HFFc6 (cell line): ENCODE results near the gene LARGE1. TPM values are rescaled to one million over a fixed set of nuclear protein-coding genes. Genes with fewer than 3 reads are reported as not detected.

Experiments
- DNase-seq: peaks from one replicate; pipeline ENCODE4 v3.0.0-alpha.2; 2018
- H3K27ac Mint-ChIP-seq: 2 replicates; pipeline ENCODE4 v1.8.0; 2020; ENCODE audit warnings: mild to moderate bottlenecking, mixed read lengths
- H3K27me3 Mint-ChIP-seq: 2 replicates; pipeline ENCODE4 v1.8.0; 2021; ENCODE audit warnings: mild to moderate bottlenecking, moderate library complexity, mixed read lengths; ENCODE audit not compliant: insufficient read depth
- H3K36me3 Mint-ChIP-seq: 2 replicates; pipeline ENCODE4 v1.8.0; 2021; ENCODE audit warnings: low read depth, mixed read lengths
- H3K4me1 Mint-ChIP-seq: 2 replicates; pipeline ENCODE4 v1.8.0; 2020; ENCODE audit warnings: low read depth, mixed read lengths
- H3K4me3 Mint-ChIP-seq: 2 replicates; pipeline ENCODE4 v1.8.0; 2020; ENCODE audit warnings: mild to moderate bottlenecking, moderate library complexity, mixed read lengths
- H3K9me3 Mint-ChIP-seq: 2 replicates; pipeline ENCODE4 v1.8.0; 2020; ENCODE audit warnings: mild to moderate bottlenecking, mixed read lengths
- CTCF ChIP-seq: fragments of 200-600 bp; sonication (generic); IDR thresholded peaks from 2 replicates; pipeline ENCODE4 v1.5.0; 2021; ENCODE audit warnings: antibody characterized with exemption, mild to moderate bottlenecking
- total RNA-seq, 6 experiments: library from RNA; stranded (reverse); fragmentation: NEBNext Ultra II Directional; extraction: Animal tissue kit (Norgen Biotek cat#: 25700); gene quantifications; 2 replicates in 1 of 6; 3 replicates in 5 of 6; pipeline ENCODE4 v1.2.3, GENCODE V29; 2021

LARGE1 gene
- total RNA-seq, 6 experiments from 2014 or later: 4.9 to 7.3 (median 6.5) TPM

GRCh38 chr22:33747576-33748180 is 172.6 kb downstream of the LARGE1 start:
- Mint-ChIP-seq H3K9me3 (peaks cover 72% of the 10 kb centered on the region), H3K36me3 (peaks cover 15% of the 10 kb centered on the region), H3K4me3 (no peak overlapping the region), H3K27me3 (no peaks in the 10 kb centered on the region), H3K4me1 (no peaks in the 10 kb centered on the region), H3K27ac (no peak overlapping the region)
- DNase-seq: no peak
- no peak for TF ChIP-seq CTCF

GRCh38 chr22:33747029-33747428 is 173.2 kb downstream of the LARGE1 start:
- Mint-ChIP-seq H3K36me3 (peaks cover 15% of the 10 kb centered on the region), H3K4me1 (no peaks in the 10 kb centered on the region)

GRCh38 chr22:33746501-33746928 is 173.8 kb downstream of the LARGE1 start:
- Mint-ChIP-seq H3K27ac (no peak overlapping the region), H3K27me3 (no peaks in the 10 kb centered on the region), H3K9me3 (peaks cover 65% of the 10 kb centered on the region), H3K36me3 (peaks cover 15% of the 10 kb centered on the region), H3K4me3 (no peak overlapping the region), H3K4me1 (no peaks in the 10 kb centered on the region)
- DNase-seq: no peak
- TF ChIP-seq CTCF: no peak

More at GRCh38 chr22:33747029-33747428, 173.2 kb downstream of the LARGE1 start:
- DNase-seq: no peak
- H3K4me3 Mint-ChIP-seq: no peak overlapping the region
- peaks cover 66% of the 10 kb centered on the region for H3K9me3 Mint-ChIP-seq
- no peaks in the 10 kb centered on the region for H3K27me3 Mint-ChIP-seq
- H3K27ac Mint-ChIP-seq: no peak overlapping the region
- no peak for TF ChIP-seq CTCF

GRCh38 chr22:33745501-33745900 is 174.8 kb downstream of the LARGE1 start:
- no peak for TF ChIP-seq CTCF
- Mint-ChIP-seq H3K9me3 (peaks cover 75% of the 10 kb centered on the region), H3K27me3 (no peaks in the 10 kb centered on the region), H3K36me3 (peaks cover 15% of the 10 kb centered on the region), H3K4me1 (no peaks in the 10 kb centered on the region), H3K4me3 (no peak overlapping the region), H3K27ac (no peak overlapping the region)
- no peak for DNase-seq

- H3K4me3 Mint-ChIP-seq: no peak overlapping the region
- peaks cover 77% of the 10 kb centered on the region for H3K9me3 Mint-ChIP-seq
- H3K4me1 Mint-ChIP-seq: no peaks in the 10 kb centered on the region
- TF ChIP-seq CTCF: no peak
- peaks cover 15% of the 10 kb centered on the region for H3K36me3 Mint-ChIP-seq
- H3K27ac Mint-ChIP-seq: no peak overlapping the region
- no peaks in the 10 kb centered on the region for H3K27me3 Mint-ChIP-seq
- no peak for DNase-seq
Observed at GRCh38 chr22:33743756-33744155, 176.5 kb downstream of the LARGE1 start.
